ENCODE measurements around the gene REC114.

Gene REC114

GRCh38 chr15:73598530-73599160 is 155.7 kb downstream of the REC114 start:
- Histone ChIP-seq H3K36me3 (ENCODE audit: insufficient read depth, low read length) (no peaks in the 10 kb centered on the region), H3K9me3 (replicated peaks; ENCODE audit: low read length) (no peaks in the 10 kb centered on the region), H3K27me3 (ENCODE audit: control insufficient read depth, insufficient read depth, low read length) (no peaks in the 10 kb centered on the region), H3K4me3 (ENCODE audit: low read length) (no peak overlapping the region), H3K4me2 (ENCODE audit: low read length) (no peak overlapping the region), H3K9ac (ENCODE audit: low read depth, low read length) (no peak overlapping the region), H3K4me1 (ENCODE audit: control insufficient read depth, insufficient read depth, low read length) (peaks cover 49% of the 10 kb centered on the region)

GRCh38 chr15:73599934-73600333 is 157.0 kb downstream of the REC114 start:
- Histone ChIP-seq H3K27me3 (ENCODE audit: control insufficient read depth, insufficient read depth, low read length) (no peaks in the 10 kb centered on the region), H3K9me3 (replicated peaks; ENCODE audit: low read length) (no peaks in the 10 kb centered on the region), H3K36me3 (ENCODE audit: insufficient read depth, low read length) (no peaks in the 10 kb centered on the region), H3K4me3 (ENCODE audit: low read length) (no peak overlapping the region), H3K4me1 (ENCODE audit: control insufficient read depth, insufficient read depth, low read length) (peaks cover 49% of the 10 kb centered on the region), H3K9ac (ENCODE audit: low read depth, low read length) (no peak overlapping the region), H3K4me2 (ENCODE audit: low read length) (no peak overlapping the region)

GRCh38 chr15:73600413-73601335 is 157.7 kb downstream of the REC114 start:
- Histone ChIP-seq H3K4me3 (ENCODE audit: low read length) (no peak overlapping the region), H3K4me1 (ENCODE audit: control insufficient read depth, insufficient read depth, low read length) (peaks cover 49% of the 10 kb centered on the region), H3K4me2 (ENCODE audit: low read length) (peak overlapping the region; percentile 57)

GRCh38 chr15:73601451-73602445 is 158.8 kb downstream of the REC114 start:
- H3K36me3 ChIP-seq (ENCODE audit: insufficient read depth, low read length): no peaks in the 10 kb centered on the region
- peaks cover 45% of the 10 kb centered on the region for H3K4me1 ChIP-seq (ENCODE audit: control insufficient read depth, insufficient read depth, low read length)
- H3K9ac ChIP-seq (ENCODE audit: low read depth, low read length): peak overlapping the region; percentile 15
- no peaks in the 10 kb centered on the region for H3K27me3 ChIP-seq (ENCODE audit: control insufficient read depth, insufficient read depth, low read length)
- no peaks in the 10 kb centered on the region for H3K9me3 ChIP-seq (replicated peaks; ENCODE audit: low read length)
- peak overlapping the region; percentile 5 for H3K4me3 ChIP-seq (ENCODE audit: low read length)
- H3K4me2 ChIP-seq (ENCODE audit: low read length): peak overlapping the region; percentile 57

More at GRCh38 chr15:73600413-73601335, 157.7 kb downstream of the REC114 start:
- Histone ChIP-seq H3K36me3 (ENCODE audit: insufficient read depth, low read length) (no peaks in the 10 kb centered on the region), H3K9ac (ENCODE audit: low read depth, low read length) (no peak overlapping the region), H3K9me3 (replicated peaks; ENCODE audit: low read length) (no peaks in the 10 kb centered on the region), H3K27me3 (ENCODE audit: control insufficient read depth, insufficient read depth, low read length) (no peaks in the 10 kb centered on the region)

GRCh38 chr15:73602446-73602843 is 159.5 kb downstream of the REC114 start:
- Histone ChIP-seq H3K9me3 (replicated peaks; ENCODE audit: low read length) (no peaks in the 10 kb centered on the region), H3K4me3 (ENCODE audit: low read length) (no peak overlapping the region), H3K4me1 (ENCODE audit: control insufficient read depth, insufficient read depth, low read length) (peaks cover 47% of the 10 kb centered on the region), H3K9ac (ENCODE audit: low read depth, low read length) (peak overlapping the region; percentile 15), H3K27me3 (ENCODE audit: control insufficient read depth, insufficient read depth, low read length) (no peaks in the 10 kb centered on the region), H3K4me2 (ENCODE audit: low read length) (peak overlapping the region; percentile 57), H3K36me3 (ENCODE audit: insufficient read depth, low read length) (no peaks in the 10 kb centered on the region)

GRCh38 chr15:73602992-73603391 is 160.0 kb downstream of the REC114 start:
- no peak overlapping the region for H3K4me3 ChIP-seq (ENCODE audit: low read length)

GRCh38 chr15:73604477-73604876 is 161.5 kb downstream of the REC114 start:
- peaks cover 52% of the 10 kb centered on the region for H3K4me1 ChIP-seq (ENCODE audit: control insufficient read depth, insufficient read depth, low read length)
- no peaks in the 10 kb centered on the region for H3K36me3 ChIP-seq (ENCODE audit: insufficient read depth, low read length)

More at GRCh38 chr15:73602992-73603391, 160.0 kb downstream of the REC114 start:
- Histone ChIP-seq H3K27me3 (ENCODE audit: control insufficient read depth, insufficient read depth, low read length) (no peaks in the 10 kb centered on the region), H3K9ac (ENCODE audit: low read depth, low read length) (no peak overlapping the region), H3K4me2 (ENCODE audit: low read length) (no peak overlapping the region), H3K36me3 (ENCODE audit: insufficient read depth, low read length) (no peaks in the 10 kb centered on the region), H3K4me1 (ENCODE audit: control insufficient read depth, insufficient read depth, low read length) (peaks cover 50% of the 10 kb centered on the region), H3K9me3 (replicated peaks; ENCODE audit: low read length) (no peaks in the 10 kb centered on the region)

GRCh38 chr15:73605759-73606436 is 162.9 kb downstream of the REC114 start:
- no peak overlapping the region for H3K4me3 ChIP-seq (ENCODE audit: low read length)
- no peaks in the 10 kb centered on the region for H3K36me3 ChIP-seq (ENCODE audit: insufficient read depth, low read length)
- peaks cover 39% of the 10 kb centered on the region for H3K4me1 ChIP-seq (ENCODE audit: control insufficient read depth, insufficient read depth, low read length)
- no peak overlapping the region for H3K4me2 ChIP-seq (ENCODE audit: low read length)
- no peaks in the 10 kb centered on the region for H3K9me3 ChIP-seq (replicated peaks; ENCODE audit: low read length)
- no peak overlapping the region for H3K9ac ChIP-seq (ENCODE audit: low read depth, low read length)
- H3K27me3 ChIP-seq (ENCODE audit: control insufficient read depth, insufficient read depth, low read length): no peaks in the 10 kb centered on the region

More at GRCh38 chr15:73604477-73604876, 161.5 kb downstream of the REC114 start:
- Histone ChIP-seq H3K9me3 (replicated peaks; ENCODE audit: low read length) (no peaks in the 10 kb centered on the region), H3K4me3 (ENCODE audit: low read length) (no peak overlapping the region), H3K9ac (ENCODE audit: low read depth, low read length) (no peak overlapping the region), H3K27me3 (ENCODE audit: control insufficient read depth, insufficient read depth, low read length) (no peaks in the 10 kb centered on the region), H3K4me2 (ENCODE audit: low read length) (no peak overlapping the region)

GRCh38 chr15:73607405-73607804 is 164.4 kb downstream of the REC114 start:
- H3K27me3 ChIP-seq (ENCODE audit: control insufficient read depth, insufficient read depth, low read length): no peaks in the 10 kb centered on the region
- H3K36me3 ChIP-seq (ENCODE audit: insufficient read depth, low read length): no peaks in the 10 kb centered on the region
- H3K4me2 ChIP-seq (ENCODE audit: low read length): no peak overlapping the region
- peaks cover 24% of the 10 kb centered on the region for H3K4me1 ChIP-seq (ENCODE audit: control insufficient read depth, insufficient read depth, low read length)
- H3K9ac ChIP-seq (ENCODE audit: low read depth, low read length): no peak overlapping the region
- no peaks in the 10 kb centered on the region for H3K9me3 ChIP-seq (replicated peaks; ENCODE audit: low read length)
- no peak overlapping the region for H3K4me3 ChIP-seq (ENCODE audit: low read length)

- H3K36me3 ChIP-seq (ENCODE audit: insufficient read depth, low read length): no peaks in the 10 kb centered on the region
- H3K4me1 ChIP-seq (ENCODE audit: control insufficient read depth, insufficient read depth, low read length): peaks cover 19% of the 10 kb centered on the region
- no peak overlapping the region for H3K4me3 ChIP-seq (ENCODE audit: low read length)
- no peak overlapping the region for H3K9ac ChIP-seq (ENCODE audit: low read depth, low read length)
- H3K27me3 ChIP-seq (ENCODE audit: control insufficient read depth, insufficient read depth, low read length): no peaks in the 10 kb centered on the region
- no peaks in the 10 kb centered on the region for H3K9me3 ChIP-seq (replicated peaks; ENCODE audit: low read length)
- H3K4me2 ChIP-seq (ENCODE audit: low read length): no peak overlapping the region
Measured at GRCh38 chr15:73607843-73608242, 164.9 kb downstream of the REC114 start.

Measured in skeletal muscle satellite cell (primary cell).